GM12891 (cell line): ENCODE results near the gene STRAP.

Experiments used
- DNase-seq: peaks from one replicate; pipeline ENCODE4 v3.0.0; 2011; ENCODE audit warnings: low spot score; ENCODE audit not compliant: insufficient read length
- FAIRE-seq: peaks from 2 replicates; lab custom pipeline; 2011; peaks lifted over from hg19 to GRCh38; lab: Jason Lieb, UNC
- PAX5 ChIP-seq: IDR thresholded peaks from 2 replicates; pipeline ENCODE4 v1.6.1; 2011; ENCODE audit warnings: low read length, moderate library complexity, mild to moderate bottlenecking; ENCODE audit not compliant: insufficient read depth, severe bottlenecking
- POLR2A ChIP-seq: IDR thresholded peaks from 2 replicates; pipeline ENCODE4 v1.6.1; 2011; ENCODE audit warnings: low read depth, low read length, control low read depth
- POLR2AphosphoS5 ChIP-seq: IDR thresholded peaks from 2 replicates; pipeline ENCODE4 v1.6.1; 2011; ENCODE audit warnings: low read depth, low read length, control low read depth
- POU2F2 ChIP-seq: IDR thresholded peaks from 2 replicates; pipeline ENCODE4 v1.6.1; 2011; ENCODE audit warnings: low read depth, mild to moderate bottlenecking, control low read depth, low read length, moderate library complexity
- SPI1 ChIP-seq: IDR thresholded peaks from 2 replicates; pipeline ENCODE4 v1.6.1; 2011; ENCODE audit warnings: low read depth, low read length, control low read depth
- TAF1 ChIP-seq: IDR thresholded peaks from 2 replicates; pipeline ENCODE4 v1.6.1; 2011; ENCODE audit warnings: low read depth, low read length, control low read depth

Gene STRAP

DNA sequence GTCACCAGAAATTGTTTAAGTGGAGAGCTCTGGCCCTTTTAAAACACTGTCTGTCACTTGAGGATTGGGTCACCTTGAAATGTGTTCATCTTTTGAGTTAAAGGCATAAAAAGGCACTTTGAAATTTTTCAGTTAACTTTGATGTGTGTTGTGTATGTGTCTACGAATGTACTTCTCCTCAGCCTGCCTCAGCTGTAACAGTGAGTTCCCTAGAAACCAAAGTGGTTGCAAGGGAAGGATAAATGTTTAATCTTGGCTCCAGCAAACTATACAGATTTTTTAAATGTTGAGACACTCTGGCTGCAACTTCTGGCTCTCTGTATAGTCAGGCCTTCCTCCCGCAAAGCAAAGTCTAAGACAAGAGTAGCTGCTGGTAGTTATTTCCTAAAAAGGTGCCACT lies 37.2 kb downstream of the STRAP start:
- no peak for FAIRE-seq
- DNase-seq, result no peak
- TF ChIP-seq PAX5 (no peak), POLR2A (no peak), POU2F2 (no peak), TAF1 (no peak), SPI1 (no peak), POLR2AphosphoS5 (no peak)

DNA sequence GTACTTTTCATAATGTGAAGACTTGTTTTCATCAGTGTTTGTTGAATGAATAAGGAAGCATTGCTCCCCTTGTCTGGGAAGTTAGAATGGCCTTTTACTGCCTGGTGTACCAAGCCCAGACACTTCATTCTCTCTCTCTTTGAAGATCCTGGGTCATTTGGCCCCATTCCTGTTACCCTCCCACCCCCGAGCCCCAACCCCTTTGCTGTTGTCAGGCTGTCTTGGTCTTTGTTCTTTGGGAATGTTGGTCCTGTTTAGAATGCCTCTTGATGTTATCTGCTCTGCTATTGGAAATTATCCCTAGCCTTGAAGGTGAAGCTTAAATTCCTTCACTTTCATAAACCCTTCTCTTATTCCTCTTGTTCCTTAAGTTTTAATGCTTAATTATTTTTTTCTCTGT lies 42.8 kb downstream of the STRAP start:
- FAIRE-seq, result peak; percentile 69
- TF ChIP-seq POU2F2, result no peak
- TF ChIP-seq PAX5, result no peak
- no peak for TF ChIP-seq SPI1
- no peak for TF ChIP-seq TAF1
- no peak for DNase-seq

DNA sequence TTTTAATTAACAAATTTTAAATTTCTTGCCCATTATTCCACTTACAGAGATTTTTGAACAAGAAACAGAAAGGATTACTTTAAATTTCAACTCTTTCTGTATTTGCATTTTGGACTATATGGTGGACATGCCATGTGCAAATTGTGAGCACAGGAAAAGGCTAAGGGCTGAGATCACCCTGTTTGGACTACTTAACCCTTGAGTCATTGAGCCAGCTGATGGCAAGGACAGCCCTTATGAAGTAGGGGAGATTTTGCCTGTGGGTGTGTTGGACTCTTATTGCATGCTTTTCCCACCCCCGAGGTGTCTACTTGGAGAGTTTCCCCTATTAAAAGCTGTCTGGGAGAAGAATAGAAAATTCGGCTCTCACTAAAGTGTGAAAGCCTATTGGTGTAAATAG lies 46.2 kb downstream of the STRAP start:
- no peak for FAIRE-seq
- no peak for DNase-seq
- no peak for TF ChIP-seq SPI1
- no peak for TF ChIP-seq POLR2A
- no peak for TF ChIP-seq TAF1
- TF ChIP-seq POLR2AphosphoS5, result no peak
- TF ChIP-seq POU2F2, result no peak
- TF ChIP-seq PAX5, result no peak

- FAIRE-seq (no peak), DNase-seq (no peak)
- TF ChIP-seq SPI1 (no peak), POU2F2 (no peak), POLR2AphosphoS5 (no peak), TAF1 (no peak), PAX5 (no peak), POLR2A (no peak)
Measured at GRCh38 chr12:15928870-15929571, 46.8 kb downstream of the STRAP start.

DNA sequence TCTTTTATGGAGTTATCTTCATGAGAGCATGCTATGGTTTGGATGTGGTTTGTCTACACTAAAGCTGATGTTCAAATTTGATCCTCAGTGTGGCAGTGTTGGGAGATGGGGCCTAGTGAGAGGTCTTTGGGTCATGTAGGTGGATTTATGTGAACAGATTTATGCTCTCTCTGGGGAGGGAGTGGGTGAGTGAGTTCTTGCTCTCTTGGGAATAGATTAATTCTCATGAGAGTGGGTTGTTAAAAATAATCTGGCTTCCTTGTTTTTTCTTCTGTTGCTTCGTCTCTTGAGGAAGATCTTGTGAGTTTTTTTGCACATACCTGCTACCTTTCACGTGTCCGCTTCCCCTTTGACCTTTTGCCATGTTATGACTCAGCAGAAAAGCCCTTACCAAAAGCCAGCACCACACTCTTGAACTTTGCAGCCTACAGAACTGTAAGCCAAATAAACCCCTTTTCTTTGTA lies 49.4 kb downstream of the STRAP start:
- TF ChIP-seq SPI1 (peak; percentile 41; the same call in 1 of the 2 replicates), TAF1 (no peak)
- DNase-seq (no peak), FAIRE-seq (peak; percentile 50)

- FAIRE-seq (no peak), DNase-seq (no peak)
- TF ChIP-seq SPI1, result no peak
Measured at GRCh38 chr12:15932327-15932726, 50.1 kb downstream of the STRAP start.

DNA sequence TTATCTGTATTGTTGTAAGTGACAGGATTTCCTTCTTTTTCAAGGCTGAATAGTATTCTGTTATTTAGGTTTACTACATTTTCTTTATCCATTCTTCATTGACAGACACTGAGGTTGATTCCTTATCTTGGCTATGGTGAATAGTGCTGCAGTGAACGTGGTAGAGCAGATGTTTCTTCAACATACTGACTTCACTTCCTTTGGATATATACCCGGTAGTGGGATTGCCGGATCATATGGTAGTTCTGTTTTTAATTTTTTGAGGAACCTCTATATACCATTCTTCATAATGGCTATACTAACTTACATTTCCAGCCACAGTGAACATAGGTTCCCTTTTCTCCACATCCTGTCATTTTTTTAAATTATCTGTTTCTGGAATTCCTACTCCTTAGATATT lies 50.8 kb downstream of the STRAP start:
- FAIRE-seq, result no peak
- TF ChIP-seq PAX5, result no peak
- no peak for TF ChIP-seq POLR2A
- no peak for TF ChIP-seq POU2F2
- no peak for TF ChIP-seq SPI1
- TF ChIP-seq TAF1, result no peak
- no peak for TF ChIP-seq POLR2AphosphoS5
- no peak for DNase-seq

- FAIRE-seq (no peak), DNase-seq (no peak)
- TF ChIP-seq POU2F2 (no peak), POLR2A (no peak)
Measured at GRCh38 chr12:15933751-15934150, 51.6 kb downstream of the STRAP start.

- FAIRE-seq, result no peak
- TF ChIP-seq POLR2A (no peak), TAF1 (no peak), SPI1 (no peak), PAX5 (no peak), POLR2AphosphoS5 (no peak), POU2F2 (no peak)
Measured at GRCh38 chr12:15936751-15937150, 54.6 kb downstream of the STRAP start.

DNA sequence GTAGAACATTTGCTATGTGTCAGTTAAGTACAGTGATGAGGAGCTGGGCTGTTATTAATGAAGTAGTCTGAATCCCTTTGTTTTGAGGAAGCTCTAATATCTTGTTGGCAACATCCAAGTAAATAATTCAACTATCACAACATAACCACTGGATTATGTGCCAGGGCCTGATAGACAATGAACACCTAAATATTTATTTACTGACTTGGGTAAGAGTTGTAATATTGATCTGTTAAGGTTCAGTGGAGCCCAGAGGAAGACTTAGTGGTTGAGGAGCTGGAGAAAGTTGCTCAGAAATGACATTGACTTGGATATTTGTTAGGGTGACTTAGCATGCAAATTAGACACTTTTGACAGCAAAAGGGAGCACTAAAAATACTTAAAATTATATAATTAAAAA lies 55.7 kb downstream of the STRAP start:
- DNase-seq (no peak), FAIRE-seq (no peak)
- TF ChIP-seq TAF1 (no peak), POLR2AphosphoS5 (no peak), SPI1 (no peak), PAX5 (no peak), POU2F2 (no peak), POLR2A (no peak)

More at GRCh38 chr12:15936751-15937150, 54.6 kb downstream of the STRAP start:
- no peak for DNase-seq
